ENCODE data around the gene CXCL8.

DNA sequence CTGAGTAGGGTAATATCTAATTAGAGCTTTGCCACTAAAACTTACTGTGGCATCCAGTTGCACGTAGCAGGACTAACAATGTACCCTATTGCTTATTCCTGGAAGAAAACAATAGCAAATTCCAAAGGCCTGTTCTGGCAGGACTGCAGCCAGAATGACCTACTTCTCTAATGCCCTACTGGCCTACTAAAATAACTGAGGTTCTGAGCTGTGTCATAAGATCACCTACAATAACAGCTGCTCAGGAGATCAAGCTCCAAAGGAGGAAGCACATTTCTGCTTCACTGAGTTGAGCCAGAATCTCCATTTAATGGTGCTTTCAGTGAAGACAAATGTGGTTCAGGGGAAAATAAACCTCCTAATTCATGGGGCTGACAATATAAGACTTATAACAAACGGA lies 42.2 kb upstream of the CXCL8 start:
- TF ChIP-seq, protein P1, sequence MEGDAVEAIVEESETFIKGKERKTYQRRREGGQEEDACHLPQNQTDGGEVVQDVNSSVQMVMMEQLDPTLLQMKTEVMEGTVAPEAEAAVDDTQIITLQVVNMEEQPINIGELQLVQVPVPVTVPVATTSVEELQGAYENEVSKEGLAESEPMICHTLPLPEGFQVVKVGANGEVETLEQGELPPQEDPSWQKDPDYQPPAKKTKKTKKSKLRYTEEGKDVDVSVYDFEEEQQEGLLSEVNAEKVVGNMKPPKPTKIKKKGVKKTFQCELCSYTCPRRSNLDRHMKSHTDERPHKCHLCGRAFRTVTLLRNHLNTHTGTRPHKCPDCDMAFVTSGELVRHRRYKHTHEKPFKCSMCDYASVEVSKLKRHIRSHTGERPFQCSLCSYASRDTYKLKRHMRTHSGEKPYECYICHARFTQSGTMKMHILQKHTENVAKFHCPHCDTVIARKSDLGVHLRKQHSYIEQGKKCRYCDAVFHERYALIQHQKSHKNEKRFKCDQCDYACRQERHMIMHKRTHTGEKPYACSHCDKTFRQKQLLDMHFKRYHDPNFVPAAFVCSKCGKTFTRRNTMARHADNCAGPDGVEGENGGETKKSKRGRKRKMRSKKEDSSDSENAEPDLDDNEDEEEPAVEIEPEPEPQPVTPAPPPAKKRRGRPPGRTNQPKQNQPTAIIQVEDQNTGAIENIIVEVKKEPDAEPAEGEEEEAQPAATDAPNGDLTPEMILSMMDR (conservative IDR thresholded peaks at IDR 0.05; ENCODE audit: low read depth, low read length), result no peak
- TF ChIP-seq EZH2 (IDR thresholded peaks at IDR 0.05; ENCODE audit: low read length, unreplicated experiment), result no peak
